HepG2 (cell line): ENCODE results near the gene CLDN9. TPM values are rescaled to one million over a fixed set of nuclear protein-coding genes. Genes with fewer than 3 reads are reported as not detected.

Source experiments
- ARID4A ChIP-seq: sonication (generic); formaldehyde crosslinking; IDR thresholded peaks from 2 replicates; pipeline ENCODE4 v1.5.0; 2020; ENCODE audit warnings: mild to moderate bottlenecking, missing genetic modification reagents, borderline replicate concordance
- CBX5 ChIP-seq: sonication (generic); formaldehyde crosslinking; IDR thresholded peaks from 2 replicates; pipeline ENCODE4 v1.4.0; 2020; ENCODE audit warnings: missing genetic modification reagents, borderline replicate concordance
- GRHL1 ChIP-seq: sonication (generic); formaldehyde crosslinking; conservative IDR thresholded peaks from 2 replicates; pipeline ENCODE4 v1.8.0; 2022; ENCODE audit warnings: missing genetic modification reagents
- HNRNPH1 ChIP-seq: fragments of 200-400 bp; formaldehyde crosslinking; optimal IDR thresholded peaks from 2 replicates; pipeline ENCODE3; 2017; ENCODE audit warnings: mild to moderate bottlenecking, low read depth, low read length
- PAWR ChIP-seq: sonication (generic); formaldehyde crosslinking; IDR thresholded peaks from 2 replicates; pipeline ENCODE4 v1.4.0; 2020; ENCODE audit warnings: missing genetic modification reagents, mild to moderate bottlenecking, borderline replicate concordance
- PLRG1 ChIP-seq: fragments of 450-650 bp; conservative IDR thresholded peaks from 2 replicates; pipeline ENCODE4 v1.6.1; 2016
- STAT5B ChIP-seq: sonication (generic); formaldehyde crosslinking; IDR thresholded peaks from 2 replicates; pipeline ENCODE4 v1.4.0; 2020; ENCODE audit warnings: missing genetic modification reagents
- ZNF260 ChIP-seq: sonication (generic); formaldehyde crosslinking; IDR thresholded peaks from 2 replicates; pipeline ENCODE4 v1.4.0; 2020; ENCODE audit warnings: missing genetic modification reagents, low read depth, mild to moderate bottlenecking, borderline replicate concordance
- ZNF44 ChIP-seq: sonication (generic); formaldehyde crosslinking; IDR thresholded peaks from 2 replicates; pipeline ENCODE4 v1.5.1; 2020; ENCODE audit warnings: mild to moderate bottlenecking, missing genetic modification reagents
- ZNF605 ChIP-seq: sonication (generic); formaldehyde crosslinking; IDR thresholded peaks from 2 replicates; pipeline ENCODE4 v1.8.0; 2022; ENCODE audit warnings: mild to moderate bottlenecking, missing genetic modification reagents
- ZNF674 ChIP-seq: sonication (generic); formaldehyde crosslinking; IDR thresholded peaks from 2 replicates; pipeline ENCODE4 v1.5.0; 2020; ENCODE audit warnings: low read depth, mild to moderate bottlenecking, missing genetic modification reagents
- ZNF724P ChIP-seq: sonication (generic); formaldehyde crosslinking; IDR thresholded peaks from 2 replicates; pipeline ENCODE4 v1.8.0; 2022; ENCODE audit warnings: missing genetic modification reagents, borderline replicate concordance
- ZNF740 ChIP-seq: sonication (generic); formaldehyde crosslinking; IDR thresholded peaks from 2 replicates; pipeline ENCODE4 v1.4.0; 2020; ENCODE audit warnings: missing genetic modification reagents
- ZNF83 ChIP-seq: sonication (generic); formaldehyde crosslinking; IDR thresholded peaks from 2 replicates; pipeline ENCODE4 v1.4.0; 2020; ENCODE audit warnings: missing genetic modification reagents, mild to moderate bottlenecking, borderline replicate concordance
- ZNF850 ChIP-seq: sonication (generic); formaldehyde crosslinking; conservative IDR thresholded peaks from 2 replicates; pipeline ENCODE4 v1.9.0; 2021; ENCODE audit warnings: mild to moderate bottlenecking, missing genetic modification reagents
- polyA plus RNA-seq, 8 experiments: library from polyadenylated mRNA; depleted of rRNA in 3 of 8; stranded (reverse) in 7 of 8; unstranded in 1 of 8; fragments of >200 nt; fragmentation: Illumina TruSeq in 4 of 8; extraction: Trizol in 4 of 8; gene quantifications; 2 replicates each; pipeline versions ENCODE4 v1.2.1 to v1.2.3, GENCODE V29; 2011 to 2016; ENCODE audit warnings: low read depth in 4 of 8, missing spikeins in 1 of 8, mixed read lengths in 1 of 8; ENCODE audit not compliant: insufficient read depth in 1 of 8
- total RNA-seq, 5 experiments: library from RNA; depleted of rRNA; stranded (reverse); fragments of >200 nt; fragmentation: Illumina TruSeq; extraction: Trizol; gene quantifications; 2 replicates each; pipeline ENCODE4 v1.2.3, GENCODE V29; 2016; ENCODE audit warnings: low read depth in 1 of 5
- TF ChIP-seq, protein P1 (sequence below): sonication (generic); formaldehyde crosslinking; IDR thresholded peaks from 2 replicates; pipeline ENCODE4 v1.9.0; 2021; ENCODE audit warnings: missing genetic modification reagents, mild to moderate bottlenecking, borderline replicate concordance
- TF ChIP-seq, protein P2 (sequence below), 2 experiments: IDR thresholded peaks; 2 replicates each; pipeline ENCODE4 v1.6.1; 2011 to 2012; ENCODE audit warnings: low read length in 2 of 2, borderline replicate concordance in 1 of 2, low read depth in 1 of 2, mild to moderate bottlenecking in 1 of 2, moderate library complexity in 1 of 2

The CLDN9 gene
- total and polyA plus RNA-seq, 2 of the 13 experiments (the other 11 are each of a cell fraction or from before 2014, with no cell fraction given): 0.15 to 0.26 TPM

- TF ChIP-seq ZNF850 (CRISPR knock-in tag) (0 out of 2 replicates have a peak, but pooled peaks have one; percentile 57), PLRG1 (no peak), ZNF740 (CRISPR knock-in tag) (peak; percentile 83), ARID4A (CRISPR knock-in tag) (peak; percentile 63), ZNF605 (CRISPR knock-in tag) (no peak), ZNF44 (CRISPR knock-in tag) (no peak), ZNF260 (CRISPR knock-in tag) (no peak), STAT5B (CRISPR knock-in tag) (no peak; the same call in 1 of the 2 replicates), PAWR (no peak), CBX5 (0 out of 2 replicates have a peak, but pooled peaks have one; percentile 40), ZNF674 (CRISPR knock-in tag) (no peak), HNRNPH1 (peak; percentile 24), ZNF724P (no peak), GRHL1 (no peak), ZNF83 (CRISPR knock-in tag) (no peak)
- TF ChIP-seq, protein P1, sequence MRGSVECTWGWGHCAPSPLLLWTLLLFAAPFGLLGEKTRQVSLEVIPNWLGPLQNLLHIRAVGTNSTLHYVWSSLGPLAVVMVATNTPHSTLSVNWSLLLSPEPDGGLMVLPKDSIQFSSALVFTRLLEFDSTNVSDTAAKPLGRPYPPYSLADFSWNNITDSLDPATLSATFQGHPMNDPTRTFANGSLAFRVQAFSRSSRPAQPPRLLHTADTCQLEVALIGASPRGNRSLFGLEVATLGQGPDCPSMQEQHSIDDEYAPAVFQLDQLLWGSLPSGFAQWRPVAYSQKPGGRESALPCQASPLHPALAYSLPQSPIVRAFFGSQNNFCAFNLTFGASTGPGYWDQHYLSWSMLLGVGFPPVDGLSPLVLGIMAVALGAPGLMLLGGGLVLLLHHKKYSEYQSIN (CRISPR knock-in tag): no peak
- TF ChIP-seq, protein P2, sequence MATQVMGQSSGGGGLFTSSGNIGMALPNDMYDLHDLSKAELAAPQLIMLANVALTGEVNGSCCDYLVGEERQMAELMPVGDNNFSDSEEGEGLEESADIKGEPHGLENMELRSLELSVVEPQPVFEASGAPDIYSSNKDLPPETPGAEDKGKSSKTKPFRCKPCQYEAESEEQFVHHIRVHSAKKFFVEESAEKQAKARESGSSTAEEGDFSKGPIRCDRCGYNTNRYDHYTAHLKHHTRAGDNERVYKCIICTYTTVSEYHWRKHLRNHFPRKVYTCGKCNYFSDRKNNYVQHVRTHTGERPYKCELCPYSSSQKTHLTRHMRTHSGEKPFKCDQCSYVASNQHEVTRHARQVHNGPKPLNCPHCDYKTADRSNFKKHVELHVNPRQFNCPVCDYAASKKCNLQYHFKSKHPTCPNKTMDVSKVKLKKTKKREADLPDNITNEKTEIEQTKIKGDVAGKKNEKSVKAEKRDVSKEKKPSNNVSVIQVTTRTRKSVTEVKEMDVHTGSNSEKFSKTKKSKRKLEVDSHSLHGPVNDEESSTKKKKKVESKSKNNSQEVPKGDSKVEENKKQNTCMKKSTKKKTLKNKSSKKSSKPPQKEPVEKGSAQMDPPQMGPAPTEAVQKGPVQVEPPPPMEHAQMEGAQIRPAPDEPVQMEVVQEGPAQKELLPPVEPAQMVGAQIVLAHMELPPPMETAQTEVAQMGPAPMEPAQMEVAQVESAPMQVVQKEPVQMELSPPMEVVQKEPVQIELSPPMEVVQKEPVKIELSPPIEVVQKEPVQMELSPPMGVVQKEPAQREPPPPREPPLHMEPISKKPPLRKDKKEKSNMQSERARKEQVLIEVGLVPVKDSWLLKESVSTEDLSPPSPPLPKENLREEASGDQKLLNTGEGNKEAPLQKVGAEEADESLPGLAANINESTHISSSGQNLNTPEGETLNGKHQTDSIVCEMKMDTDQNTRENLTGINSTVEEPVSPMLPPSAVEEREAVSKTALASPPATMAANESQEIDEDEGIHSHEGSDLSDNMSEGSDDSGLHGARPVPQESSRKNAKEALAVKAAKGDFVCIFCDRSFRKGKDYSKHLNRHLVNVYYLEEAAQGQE (IDR thresholded peaks at IDR 0.05; ENCODE audit: borderline replicate concordance in 1 of 2, low read depth in 1 of 2, low read length in 2 of 2): no peak
These were observed 8.1 kb downstream of the CLDN9 start (continued) for GRCh38 chr16:3020604-3021448.
